Keratinocyte (primary cell): ENCODE measurements around the gene TNPO1. TPM values are rescaled to one million over a fixed set of nuclear protein-coding genes. Genes with fewer than 3 reads are reported as not detected.

Experiments
- DNase-seq: peaks from one replicate; pipeline ENCODE4 v3.0.0-alpha.2; 2011; ENCODE audit warnings: low read depth, missing footprints, low spot score
- FAIRE-seq: peaks from 2 replicates; lab custom pipeline; 2011; peaks lifted over from hg19 to GRCh38; lab: Jason Lieb, UNC
- H2AFZ ChIP-seq: 2 replicates; pipeline ENCODE4 v1.6.0; 2012; ENCODE audit warnings: low read length, control low read depth, inconsistent platforms; ENCODE audit not compliant: control insufficient read depth
- H3K27ac ChIP-seq: 2 replicates; pipeline ENCODE4 v1.5.1; 2011; ENCODE audit warnings: low read length; ENCODE audit not compliant: control insufficient read depth, insufficient read depth
- H3K27me3 ChIP-seq: 3 replicates; pipeline ENCODE4 v1.6.0; 2011; ENCODE audit warnings: low read length; ENCODE audit not compliant: control insufficient read depth, insufficient read depth; ENCODE audit errors: extremely low read depth
- H3K36me3 ChIP-seq, 2 experiments: 2 replicates in 1 of 2; 3 replicates in 1 of 2; pipeline ENCODE4 v1.5.1; 2011; ENCODE audit warnings: low read length in 2 of 2, mild to moderate bottlenecking in 1 of 2; ENCODE audit not compliant: control insufficient read depth in 2 of 2, insufficient read depth in 2 of 2; ENCODE audit errors: extremely low read depth in 1 of 2
- H3K4me1 ChIP-seq: 3 replicates; pipeline ENCODE4 v1.5.1; 2011; ENCODE audit warnings: low read length; ENCODE audit not compliant: control insufficient read depth, insufficient read depth; ENCODE audit errors: extremely low read depth
- H3K4me2 ChIP-seq: 3 replicates; pipeline ENCODE4 v1.6.0; 2011; ENCODE audit warnings: low read depth, low read length; ENCODE audit not compliant: control insufficient read depth, insufficient read depth; ENCODE audit errors: extremely low read depth
- H3K4me3 ChIP-seq, 3 experiments: fragments of 200-600 bp in 1 of 3; sonication (generic) in 1 of 3; 2 replicates in 2 of 3; 3 replicates in 1 of 3; pipeline ENCODE4 v1.5.1; 2011 to 2016; ENCODE audit warnings: low read length in 3 of 3, mild to moderate bottlenecking in 3 of 3, control low read depth in 2 of 3, inconsistent platforms in 1 of 3, low read depth in 1 of 3, mixed read lengths in 1 of 3, mixed run types in 1 of 3, moderate library complexity in 1 of 3; ENCODE audit not compliant: control insufficient read depth in 2 of 3, insufficient read depth in 2 of 3; ENCODE audit errors: extremely low read depth in 1 of 3
- H3K79me2 ChIP-seq: 2 replicates; pipeline ENCODE4 v1.6.0; 2012; ENCODE audit warnings: low read length; ENCODE audit not compliant: control insufficient read depth, insufficient read depth
- H3K9ac ChIP-seq: 3 replicates; pipeline ENCODE4 v1.6.0; 2011; ENCODE audit warnings: low read length; ENCODE audit not compliant: control insufficient read depth, insufficient read depth; ENCODE audit errors: extremely low read depth
- H3K9me1 ChIP-seq: 3 replicates; pipeline ENCODE4 v1.6.0; 2011; ENCODE audit warnings: low read length; ENCODE audit not compliant: control insufficient read depth, insufficient read depth; ENCODE audit errors: extremely low read depth
- H3K9me3 ChIP-seq: 2 replicates; pipeline ENCODE4 v1.5.1; 2012; ENCODE audit warnings: low read depth, low read length; ENCODE audit not compliant: control insufficient read depth
- H4K20me1 ChIP-seq: 3 replicates; pipeline ENCODE4 v1.6.0; 2011; ENCODE audit warnings: low read length; ENCODE audit not compliant: control insufficient read depth, insufficient read depth; ENCODE audit errors: extremely low read depth
- CTCF ChIP-seq, 3 experiments: IDR thresholded peaks in 1 of 3; conservative IDR thresholded peaks in 1 of 3; optimal IDR thresholded peaks in 1 of 3; 2 replicates in 2 of 3; 3 replicates in 1 of 3; pipeline versions ENCODE3 to v1.5.1; 2011; ENCODE audit warnings: low read length in 3 of 3, mild to moderate bottlenecking in 3 of 3, moderate library complexity in 2 of 3, control low read depth in 1 of 3, inconsistent platforms in 1 of 3; ENCODE audit not compliant: insufficient read depth in 2 of 3; ENCODE audit errors: extremely low read depth in 1 of 3
- EZH2 ChIP-seq: IDR thresholded peaks from one replicate; pipeline ENCODE4 v1.6.1; 2012; ENCODE audit warnings: inconsistent platforms, mild to moderate bottlenecking, low read length, moderate library complexity
- dilution Hi-C: fragments of 300-500 bp; cut with MboI; formaldehyde crosslinking; loops from one replicate; pipeline ENCODE4 v1.7.0; 2020; ENCODE audit warnings: low sequenced_read_pairs; ENCODE audit not compliant: extremely low pct_ligation_motif_present
- polyA plus RNA-seq, 5 experiments: library from polyadenylated mRNA; depleted of rRNA in 3 of 5; stranded (reverse) in 3 of 5; stranded (forward) in 1 of 5; unstranded in 1 of 5; fragments of >200 nt; gene quantifications; 1 replicate in 1 of 5; 2 replicates in 3 of 5; 3 replicates in 1 of 5; pipeline versions ENCODE4 v1.2.1 to v1.2.3, GENCODE V29; 2011 to 2012; ENCODE audit warnings: missing spikeins in 2 of 5, low read depth in 1 of 5, low replicate concordance in 1 of 5

TNPO1 gene
- polyA plus RNA-seq, 1 donor (not counting 4 experiments of a cell fraction or from before 2014, with no cell fraction given), result 123 TPM

- dilution Hi-C loops, result no loop called here
- Histone ChIP-seq H3K4me2 (no peak overlapping the region), H3K27me3 (no peaks in the 10 kb centered on the region), H3K4me1 (no peaks in the 10 kb centered on the region), H3K9ac (no peak overlapping the region), H3K36me3 (no peaks in the 10 kb centered on the region), H3K27ac (no peak overlapping the region), H3K4me3 (no peak overlapping the region), H3K79me2 (no peaks in the 10 kb centered on the region), H3K9me1 (no peaks in the 10 kb centered on the region), H3K9me3 (no peaks in the 10 kb centered on the region), H2AFZ (no peak overlapping the region), H4K20me1 (no peaks in the 10 kb centered on the region)
- DNase-seq, result no peak
- FAIRE-seq, result no peak
- TF ChIP-seq CTCF (optimal IDR thresholded peaks at IDR 0.05 in 1 of 3, IDR thresholded peaks at IDR 0.05 in 1 of 3, conservative IDR thresholded peaks at IDR 0.05 in 1 of 3; ENCODE audit: extremely low read depth in 1 of 3, insufficient read depth in 2 of 3, low read length in 3 of 3), result no peak
- TF ChIP-seq EZH2, result no peak
Observed at GRCh38 chr5:72940082-72940481, 123.6 kb downstream of the TNPO1 start.

- dilution Hi-C loops, result no loop called here
- Histone ChIP-seq H4K20me1 (no peaks in the 10 kb centered on the region), H3K79me2 (no peaks in the 10 kb centered on the region), H2AFZ (no peak overlapping the region), H3K27me3 (no peaks in the 10 kb centered on the region), H3K4me2 (no peak overlapping the region), H3K4me1 (no peaks in the 10 kb centered on the region), H3K36me3 (no peaks in the 10 kb centered on the region), H3K9me1 (no peaks in the 10 kb centered on the region), H3K4me3 (no peak overlapping the region), H3K9ac (no peak overlapping the region), H3K9me3 (no peaks in the 10 kb centered on the region), H3K27ac (no peak overlapping the region)
- TF ChIP-seq CTCF (optimal IDR thresholded peaks at IDR 0.05 in 1 of 3, IDR thresholded peaks at IDR 0.05 in 1 of 3, conservative IDR thresholded peaks at IDR 0.05 in 1 of 3; ENCODE audit: extremely low read depth in 1 of 3, insufficient read depth in 2 of 3, low read length in 3 of 3) (no peak), EZH2 (no peak)
- DNase-seq (no peak), FAIRE-seq (no peak)
Observed at GRCh38 chr5:72943307-72943706, 126.8 kb downstream of the TNPO1 start.
